ENCODE data around the gene SDS.

Gene SDS

GRCh38 chr12:113403435-113404415 lies at the start of gene SDS:
TSS of gene SDS (minus strand) at chr12:113403887. CDS start at chr12:113399708, 4,179 bp downstream.
- no peak for DNase-seq (ENCODE audit: low read depth)

- no peak for DNase-seq (ENCODE audit: low read depth)
These were observed 49.6 kb upstream of the SDS start for GRCh38 chr12:113453330-113453729.

GRCh38 chr12:113452458-113452857 lies 48.8 kb upstream of the SDS start:
- DNase-seq (ENCODE audit: low read depth), result no peak

DNA sequence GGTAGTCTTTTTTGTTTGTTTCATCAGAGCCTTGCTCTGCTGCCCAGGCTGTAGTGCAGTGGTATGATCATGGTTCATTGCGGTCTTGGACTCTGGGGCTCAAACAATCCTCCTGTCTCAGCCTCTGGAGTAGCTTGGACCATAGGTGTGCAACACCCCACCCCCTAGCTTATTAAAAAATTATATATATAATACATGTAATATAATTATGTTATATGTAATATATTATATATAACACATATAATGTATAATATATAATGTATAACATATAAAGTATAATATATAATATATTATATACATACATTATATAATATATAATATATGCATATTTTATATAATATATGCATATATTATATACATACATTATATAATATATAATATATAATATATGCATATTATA lies 46.2 kb upstream of the SDS start:
- DNase-seq (ENCODE audit: low read depth), result no peak

- no peak for DNase-seq (ENCODE audit: low read depth)
These were observed 45.6 kb upstream of the SDS start for GRCh38 chr12:113449299-113449698.

DNA sequence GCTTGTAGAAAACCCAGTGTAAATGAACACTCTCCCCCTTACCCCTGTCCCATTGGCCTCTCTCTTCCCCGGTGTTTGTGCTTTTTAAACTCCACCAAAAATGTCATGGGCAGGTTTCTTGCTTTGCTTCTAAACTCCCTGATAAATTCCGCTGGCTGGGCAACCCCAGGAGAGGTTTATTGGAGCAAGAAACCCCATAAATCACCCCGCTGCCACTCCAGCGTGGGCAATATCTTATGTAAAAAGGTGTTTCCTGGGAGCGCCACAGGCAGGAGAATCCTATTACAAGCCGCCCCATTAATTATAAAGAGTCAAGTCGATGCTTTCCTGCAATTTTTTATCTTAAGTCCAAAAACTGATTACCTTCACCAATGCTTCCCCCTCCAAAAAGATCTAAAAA lies 45.2 kb upstream of the SDS start:
- no peak for DNase-seq (ENCODE audit: low read depth)

DNA sequence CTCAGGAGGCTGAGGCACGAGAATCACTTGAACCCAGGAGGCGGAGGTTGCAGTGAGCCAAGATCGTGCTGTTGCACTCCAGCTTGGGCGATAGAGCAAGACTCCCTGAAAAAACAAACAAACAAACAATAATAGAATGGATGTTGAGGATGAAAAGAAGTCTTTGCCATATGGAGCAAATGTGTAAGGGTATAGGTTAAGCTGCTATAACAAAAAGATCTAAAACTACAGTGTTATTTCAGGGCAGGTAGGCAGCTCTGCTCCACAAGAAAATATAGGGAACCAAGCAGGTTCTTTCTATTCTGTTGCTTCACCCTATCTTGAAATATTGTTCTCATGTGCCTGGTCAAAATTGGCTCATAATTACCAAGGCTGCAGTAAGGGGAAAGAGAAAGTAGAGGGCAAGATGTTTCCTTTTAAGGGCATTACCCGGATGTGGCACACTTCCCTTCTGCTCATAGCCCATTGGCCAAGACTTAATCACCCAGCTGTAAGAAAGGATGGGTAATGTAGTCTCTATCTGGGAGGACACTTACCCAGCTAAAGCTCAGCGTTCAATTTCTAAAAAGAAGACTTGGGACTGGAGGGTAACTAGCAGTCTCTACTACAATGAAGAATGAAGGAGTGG lies 42.0 kb upstream of the SDS start:
- no peak for DNase-seq (ENCODE audit: low read depth)

GRCh38 chr12:113443030-113443539 lies 39.4 kb upstream of the SDS start:
- no peak for DNase-seq (ENCODE audit: low read depth)

GRCh38 chr12:113440947-113441782 lies 37.5 kb upstream of the SDS start:
- no peak for DNase-seq (ENCODE audit: low read depth)

- DNase-seq (ENCODE audit: low read depth), result no peak
These were observed 36.6 kb upstream of the SDS start for GRCh38 chr12:113440336-113440735.

- DNase-seq (ENCODE audit: low read depth), result no peak
These were observed 35.9 kb upstream of the SDS start for GRCh38 chr12:113439606-113440030.

GRCh38 chr12:113439301-113439597 lies 35.6 kb upstream of the SDS start:
- DNase-seq (ENCODE audit: low read depth), result no peak

GRCh38 chr12:113438523-113439300 lies 35.0 kb upstream of the SDS start:
- DNase-seq (ENCODE audit: low read depth), result no peak

GRCh38 chr12:113437729-113438100 lies 34.0 kb upstream of the SDS start:
- DNase-seq (ENCODE audit: low read depth), result no peak

- DNase-seq (ENCODE audit: low read depth), result no peak
These were observed 33.5 kb upstream of the SDS start for GRCh38 chr12:113436993-113437728.

DNA sequence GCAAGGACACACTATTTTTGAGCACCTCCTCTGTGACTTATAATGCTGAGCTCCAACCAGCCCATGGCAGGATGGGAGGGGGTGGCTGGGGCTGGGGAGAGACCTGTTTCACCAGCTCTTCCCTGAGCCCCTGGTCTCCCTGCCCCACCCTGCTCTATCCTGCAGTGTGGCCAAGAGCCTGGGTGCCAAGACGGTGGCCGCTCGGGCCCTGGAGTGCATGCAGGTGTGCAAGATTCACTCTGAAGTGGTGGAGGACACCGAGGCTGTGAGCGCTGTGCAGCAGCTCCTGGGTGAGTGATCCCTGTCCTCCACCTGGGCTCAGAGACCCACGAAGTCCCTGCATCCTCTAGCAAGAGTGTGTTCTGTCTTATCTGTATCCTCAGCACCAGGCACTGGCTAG lies 32.9 kb upstream of the SDS start:
- DNase-seq (ENCODE audit: low read depth), result no peak

- DNase-seq (ENCODE audit: low read depth), result no peak
These were observed 31.7 kb upstream of the SDS start for GRCh38 chr12:113435367-113435766.

GRCh38 chr12:113432986-113433385 lies 29.3 kb upstream of the SDS start:
- DNase-seq (ENCODE audit: low read depth), result no peak

- no peak for DNase-seq (ENCODE audit: low read depth)
These were observed 24.8 kb upstream of the SDS start for GRCh38 chr12:113428482-113428881.

DNA sequence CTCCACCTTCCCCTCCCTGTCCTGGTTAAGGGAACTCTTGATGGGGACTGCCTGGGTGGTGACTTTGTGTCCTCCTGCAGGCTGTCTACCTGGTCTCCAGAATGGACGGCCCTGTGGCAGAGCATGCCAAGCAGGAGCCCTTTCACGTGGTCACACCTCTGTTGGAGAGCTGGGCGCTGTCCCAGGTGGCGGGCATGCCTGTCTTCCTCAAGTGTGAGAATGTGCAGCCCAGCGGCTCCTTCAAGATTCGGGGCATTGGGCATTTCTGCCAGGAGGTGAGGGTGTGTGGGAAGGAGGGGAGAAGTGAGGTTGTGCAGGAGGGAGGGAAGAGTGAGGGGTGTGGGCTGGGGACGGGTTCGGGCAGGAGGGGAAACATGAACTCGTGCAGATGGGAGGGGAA lies 24.2 kb upstream of the SDS start:
- no peak for DNase-seq (ENCODE audit: low read depth)

- no peak for DNase-seq (ENCODE audit: low read depth)
These were observed 22.3 kb upstream of the SDS start for GRCh38 chr12:113425960-113426453.
